ENCODE data around the gene KRTAP6-3.

The KRTAP6-3 gene

DNA sequence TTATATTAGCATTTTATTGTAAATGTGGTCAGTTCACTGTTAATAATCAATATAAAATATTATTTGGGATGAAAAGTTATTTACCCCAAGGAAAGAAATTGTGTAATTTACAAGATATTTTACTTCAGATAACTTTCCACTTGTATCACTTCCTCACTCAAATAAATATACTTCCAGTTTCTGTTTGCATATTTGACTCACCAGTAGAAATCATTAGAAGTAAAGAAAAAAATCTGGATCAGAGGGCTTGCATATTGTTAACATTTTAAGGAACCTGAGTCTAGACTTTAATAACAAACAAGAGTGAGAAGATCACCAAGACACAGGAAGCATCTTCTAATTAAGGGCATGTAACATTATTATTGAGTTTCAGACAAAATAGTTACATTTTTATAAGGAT lies 27.8 kb downstream of the KRTAP6-3 start:
- Histone ChIP-seq H2BK15ac (ENCODE audit: low read length) (no peak overlapping the region), H3K4me3 (ENCODE audit: low read length in 2 of 2) (no peak overlapping the region), H2AK5ac (ENCODE audit: low read depth, low read length) (no peak overlapping the region), H3K4me2 (ENCODE audit: insufficient read depth, low read length, poor library complexity, severe bottlenecking) (no peak overlapping the region), H3K9ac (ENCODE audit: low read depth, low read length, poor library complexity) (no peak overlapping the region), H2BK12ac (ENCODE audit: low read length) (no peak overlapping the region), H3K14ac (ENCODE audit: low read length) (no peak overlapping the region), H2BK5ac (ENCODE audit: low read length) (no peak overlapping the region), H3K36me3 (replicated peaks in 1 of 2; ENCODE audit: control insufficient read depth in 2 of 2, insufficient read depth in 2 of 2, low read length in 2 of 2) (no peaks in the 10 kb centered on the region), H3K4me1 (ENCODE audit: control insufficient read depth in 2 of 2, insufficient read depth in 1 of 2, low read depth in 1 of 2, low read length in 2 of 2) (no peaks in the 10 kb centered on the region), H3K4ac (ENCODE audit: low read length) (no peak overlapping the region), H3K79me1 (ENCODE audit: low read depth, low read length) (no peaks in the 10 kb centered on the region), H2BK120ac (ENCODE audit: low read depth, low read length) (no peak overlapping the region), H4K8ac (ENCODE audit: low read depth, low read length) (no peak overlapping the region), H3K9me3 (replicated peaks in 1 of 2; ENCODE audit: control insufficient read depth in 2 of 2, insufficient read depth in 1 of 2, low read depth in 1 of 2, low read length in 2 of 2) (no peaks in the 10 kb centered on the region), H3K23ac (ENCODE audit: low read depth, low read length, poor library complexity) (no peak overlapping the region), H3K27ac (replicated peaks; ENCODE audit: low read length) (no peak overlapping the region), H3K18ac (ENCODE audit: low read length) (no peak overlapping the region), H3K27me3 (ENCODE audit: control insufficient read depth in 3 of 3, insufficient read depth in 3 of 3, low read depth in 1 of 3, low read length in 3 of 3) (no peaks in the 10 kb centered on the region), H4K91ac (ENCODE audit: low read depth, low read length, poor library complexity) (no peak overlapping the region), H2AFZ (ENCODE audit: low read length) (no peak overlapping the region)
- no peak for DNase-seq (ENCODE audit: low spot score)

DNA sequence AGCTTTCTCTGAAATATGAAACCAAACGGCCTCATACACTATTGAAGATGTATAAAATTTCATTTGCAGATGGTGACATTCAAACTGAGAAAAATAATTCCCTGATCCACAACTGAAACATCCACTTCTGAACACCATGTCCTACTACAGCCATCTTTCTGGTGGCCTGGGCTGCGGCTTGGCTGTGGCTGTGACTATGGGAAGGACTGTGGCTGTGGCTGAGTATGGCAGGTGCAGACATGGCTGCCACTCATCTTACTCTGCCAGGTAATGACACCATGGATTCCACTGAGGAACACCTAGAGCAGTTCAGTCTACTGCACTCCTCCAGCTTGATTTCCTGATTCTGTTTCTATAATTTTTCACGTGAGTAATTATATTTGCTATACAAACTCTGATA lies 28.3 kb downstream of the KRTAP6-3 start, which contains the start of gene KRTAP20-4:
KRTAP20-4 (plus strand) TSS at position 106 of the 400 bp plus-strand sequence.
- H2AK5ac ChIP-seq (ENCODE audit: low read depth, low read length), result no peak within 1 kb of the TSS
- H2AFZ ChIP-seq (ENCODE audit: low read length), result no peak within 1 kb of the TSS
- H3K18ac ChIP-seq (ENCODE audit: low read length), result no peak within 1 kb of the TSS
- H3K14ac ChIP-seq (ENCODE audit: low read length), result no peak within 1 kb of the TSS
- H3K36me3 ChIP-seq (replicated peaks in 1 of 2; ENCODE audit: control insufficient read depth in 2 of 2, insufficient read depth in 2 of 2, low read length in 2 of 2), result no peaks in the 10 kb centered on the region
- no peaks in the 10 kb centered on the region for H3K27me3 ChIP-seq (ENCODE audit: control insufficient read depth in 3 of 3, insufficient read depth in 3 of 3, low read depth in 1 of 3, low read length in 3 of 3)
- H3K23ac ChIP-seq (ENCODE audit: low read depth, low read length, poor library complexity), result no peak within 1 kb of the TSS
- no peaks in the 10 kb centered on the region for H3K4me1 ChIP-seq (ENCODE audit: control insufficient read depth in 2 of 2, insufficient read depth in 1 of 2, low read depth in 1 of 2, low read length in 2 of 2)
- no peaks in the 10 kb centered on the region for H3K79me1 ChIP-seq (ENCODE audit: low read depth, low read length)
- DNase-seq (ENCODE audit: low spot score), result no peak
- no peak within 1 kb of the TSS for H3K9ac ChIP-seq (ENCODE audit: low read depth, low read length, poor library complexity)
- H3K9me3 ChIP-seq (replicated peaks in 1 of 2; ENCODE audit: control insufficient read depth in 2 of 2, insufficient read depth in 1 of 2, low read depth in 1 of 2, low read length in 2 of 2), result peaks cover 0 to 2% of the 10 kb centered on the region in 2 donors
- no CpG with 5 or more reads among the region's 3 CpGs for WGBS, 2 donors (ENCODE audit: extremely low coverage in 2 of 2, insufficient read length in 2 of 2, insufficient replicate concordance in 1 of 2)
- no peak within 1 kb of the TSS for H2BK12ac ChIP-seq (ENCODE audit: low read length)
- no peak within 1 kb of the TSS for H2BK15ac ChIP-seq (ENCODE audit: low read length)
- H3K27ac ChIP-seq (replicated peaks; ENCODE audit: low read length), result no peak within 1 kb of the TSS
- H4K91ac ChIP-seq (ENCODE audit: low read depth, low read length, poor library complexity), result no peak within 1 kb of the TSS
- no peak within 1 kb of the TSS for H4K8ac ChIP-seq (ENCODE audit: low read depth, low read length)
- no peak within 1 kb of the TSS for H2BK5ac ChIP-seq (ENCODE audit: low read length)
- H3K4me3 ChIP-seq (ENCODE audit: low read length in 2 of 2), result no peak within 1 kb of the TSS
- no peak within 1 kb of the TSS for H2BK120ac ChIP-seq (ENCODE audit: low read depth, low read length)
- H3K4me2 ChIP-seq (ENCODE audit: insufficient read depth, low read length, poor library complexity, severe bottlenecking), result no peak within 1 kb of the TSS
- H3K4ac ChIP-seq (ENCODE audit: low read length), result no peak within 1 kb of the TSS

DNA sequence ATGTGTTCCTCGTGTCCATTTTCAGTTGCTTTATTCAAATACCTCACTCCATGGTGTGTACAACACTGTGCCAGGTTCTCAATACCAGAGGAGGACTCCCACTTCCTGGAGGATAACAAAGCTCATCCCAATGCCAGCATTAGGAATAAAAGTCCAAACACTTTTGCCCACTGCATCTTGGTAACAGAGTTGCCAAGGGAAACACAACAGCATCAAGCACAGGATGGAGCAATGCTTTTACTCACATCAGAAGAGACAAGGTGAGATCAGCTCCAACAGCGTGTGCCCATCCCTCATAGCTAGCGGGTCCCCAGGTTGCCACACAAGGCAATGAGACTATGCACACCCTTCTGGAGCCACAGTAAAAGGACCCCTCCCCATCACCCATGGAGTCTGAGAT lies 31.1 kb downstream of the KRTAP6-3 start:
- H3K23ac ChIP-seq (ENCODE audit: low read depth, low read length, poor library complexity), result no peak overlapping the region
- no peak overlapping the region for H2BK5ac ChIP-seq (ENCODE audit: low read length)
- no peak overlapping the region for H3K14ac ChIP-seq (ENCODE audit: low read length)
- H3K36me3 ChIP-seq (replicated peaks in 1 of 2; ENCODE audit: control insufficient read depth in 2 of 2, insufficient read depth in 2 of 2, low read length in 2 of 2), result no peaks in the 10 kb centered on the region
- H3K79me1 ChIP-seq (ENCODE audit: low read depth, low read length), result no peaks in the 10 kb centered on the region
- H3K4me1 ChIP-seq (ENCODE audit: control insufficient read depth in 2 of 2, insufficient read depth in 1 of 2, low read depth in 1 of 2, low read length in 2 of 2), result no peaks in the 10 kb centered on the region
- no peak overlapping the region for H2BK12ac ChIP-seq (ENCODE audit: low read length)
- no peak overlapping the region for H3K4me2 ChIP-seq (ENCODE audit: insufficient read depth, low read length, poor library complexity, severe bottlenecking)
- H2AK5ac ChIP-seq (ENCODE audit: low read depth, low read length), result no peak overlapping the region
- H3K9ac ChIP-seq (ENCODE audit: low read depth, low read length, poor library complexity), result no peak overlapping the region
- no peak overlapping the region for H4K8ac ChIP-seq (ENCODE audit: low read depth, low read length)
- H3K4me3 ChIP-seq (ENCODE audit: low read length in 2 of 2), result peak overlapping the region in 1 of 2 donors; percentile 36
- H4K91ac ChIP-seq (ENCODE audit: low read depth, low read length, poor library complexity), result no peak overlapping the region
- H2BK120ac ChIP-seq (ENCODE audit: low read depth, low read length), result no peak overlapping the region
- H2AFZ ChIP-seq (ENCODE audit: low read length), result no peak overlapping the region
- H3K4ac ChIP-seq (ENCODE audit: low read length), result no peak overlapping the region
- no peaks in the 10 kb centered on the region for H3K27me3 ChIP-seq (ENCODE audit: control insufficient read depth in 3 of 3, insufficient read depth in 3 of 3, low read depth in 1 of 3, low read length in 3 of 3)
- peaks cover 0 to 2% of the 10 kb centered on the region in 2 donors for H3K9me3 ChIP-seq (replicated peaks in 1 of 2; ENCODE audit: control insufficient read depth in 2 of 2, insufficient read depth in 1 of 2, low read depth in 1 of 2, low read length in 2 of 2)
- no peak overlapping the region for H2BK15ac ChIP-seq (ENCODE audit: low read length)
- no CpG with 5 or more reads among the region's 3 CpGs for WGBS, 2 donors (ENCODE audit: extremely low coverage in 2 of 2, insufficient read length in 2 of 2, insufficient replicate concordance in 1 of 2)
- no peak for DNase-seq (ENCODE audit: low spot score)
- no peak overlapping the region for H3K27ac ChIP-seq (replicated peaks; ENCODE audit: low read length)
- H3K18ac ChIP-seq (ENCODE audit: low read length), result no peak overlapping the region

DNA sequence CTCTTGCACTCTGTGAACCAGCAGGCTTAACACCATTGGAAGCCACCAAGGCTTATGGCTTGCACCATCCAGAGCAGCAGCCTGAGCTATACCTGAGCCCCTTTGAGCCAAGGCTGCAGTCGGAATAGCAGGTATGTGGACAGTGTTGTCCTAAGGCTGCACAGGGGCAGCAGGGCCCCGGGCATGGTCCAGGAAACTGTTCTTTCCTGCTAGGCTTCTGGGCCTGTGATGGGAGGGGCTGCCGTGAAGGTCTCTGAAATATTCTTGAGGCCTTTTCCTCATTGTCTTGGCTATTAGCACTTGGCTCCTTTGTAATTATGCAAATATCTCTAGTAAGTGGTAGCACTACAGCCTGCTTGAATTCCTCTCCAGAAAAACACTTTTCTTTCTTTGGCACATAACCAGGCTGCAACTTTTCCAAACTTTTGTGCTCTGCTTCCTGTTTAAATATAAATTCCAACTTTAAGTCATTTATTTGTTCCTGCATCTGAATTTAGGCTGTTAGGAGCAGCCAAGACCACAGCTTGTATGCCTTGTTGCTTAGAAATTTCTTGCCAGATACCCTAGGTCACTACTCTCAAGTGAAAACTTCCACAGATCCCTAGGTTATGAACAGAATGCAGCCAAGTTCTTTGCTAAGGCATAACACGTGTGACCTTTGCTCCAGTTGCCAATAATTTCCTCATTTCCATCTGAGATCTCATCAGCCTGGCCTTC lies 33.4 kb downstream of the KRTAP6-3 start:
- Histone ChIP-seq H3K27ac (replicated peaks; ENCODE audit: low read length) (no peak overlapping the region), H2BK120ac (ENCODE audit: low read depth, low read length) (no peak overlapping the region)
- WGBS, 2 donors (ENCODE audit: extremely low coverage in 2 of 2, insufficient read length in 2 of 2, insufficient replicate concordance in 1 of 2), result no CpG with 5 or more reads among the region's 4 CpGs

More for the DNA sequence above, 33.4 kb downstream of the KRTAP6-3 start:
- Histone ChIP-seq H3K36me3 (replicated peaks in 1 of 2; ENCODE audit: control insufficient read depth in 2 of 2, insufficient read depth in 2 of 2, low read length in 2 of 2) (no peaks in the 10 kb centered on the region), H3K14ac (ENCODE audit: low read length) (no peak overlapping the region), H3K9ac (ENCODE audit: low read depth, low read length, poor library complexity) (no peak overlapping the region), H2BK15ac (ENCODE audit: low read length) (no peak overlapping the region), H2AFZ (ENCODE audit: low read length) (no peak overlapping the region), H2AK5ac (ENCODE audit: low read depth, low read length) (no peak overlapping the region), H3K23ac (ENCODE audit: low read depth, low read length, poor library complexity) (no peak overlapping the region), H3K18ac (ENCODE audit: low read length) (no peak overlapping the region), H3K27me3 (ENCODE audit: control insufficient read depth in 3 of 3, insufficient read depth in 3 of 3, low read depth in 1 of 3, low read length in 3 of 3) (no peaks in the 10 kb centered on the region), H4K91ac (ENCODE audit: low read depth, low read length, poor library complexity) (no peak overlapping the region), H3K79me1 (ENCODE audit: low read depth, low read length) (no peaks in the 10 kb centered on the region), H2BK5ac (ENCODE audit: low read length) (no peak overlapping the region), H2BK12ac (ENCODE audit: low read length) (no peak overlapping the region), H3K9me3 (replicated peaks in 1 of 2; ENCODE audit: control insufficient read depth in 2 of 2, insufficient read depth in 1 of 2, low read depth in 1 of 2, low read length in 2 of 2) (peaks cover 0 to 2% of the 10 kb centered on the region in 2 donors), H3K4me2 (ENCODE audit: insufficient read depth, low read length, poor library complexity, severe bottlenecking) (no peak overlapping the region), H3K4me1 (ENCODE audit: control insufficient read depth in 2 of 2, insufficient read depth in 1 of 2, low read depth in 1 of 2, low read length in 2 of 2) (no peaks in the 10 kb centered on the region), H4K8ac (ENCODE audit: low read depth, low read length) (no peak overlapping the region), H3K4ac (ENCODE audit: low read length) (no peak overlapping the region), H3K4me3 (ENCODE audit: low read length in 2 of 2) (no peak overlapping the region)
- DNase-seq (ENCODE audit: low spot score), result no peak
